Ectodermal cell (in vitro differentiated cells): ENCODE data around the gene PCSK5.
A peak's percentile ranks its signal among the peaks of the same experiment; 100 is the strongest.

Experiments
- H3K27ac ChIP-seq: 2 replicates; pipeline ENCODE4 v1.7.0; 2013; ENCODE audit warnings: mild to moderate bottlenecking, low read depth, low read length; ENCODE audit not compliant: insufficient read depth, poor library complexity, severe bottlenecking
- H3K27me3 ChIP-seq: 2 replicates; pipeline ENCODE4 v1.7.0; 2013; ENCODE audit warnings: mild to moderate bottlenecking, low read length; ENCODE audit not compliant: insufficient read depth, control insufficient read depth, poor library complexity, severe bottlenecking
- H3K36me3 ChIP-seq: one replicate; pipeline ENCODE4 v1.7.0; 2013; ENCODE audit warnings: low read length; ENCODE audit not compliant: control insufficient read depth, insufficient read depth
- H3K4me1 ChIP-seq: one replicate; pipeline ENCODE4 v1.7.0; 2013; ENCODE audit warnings: low read length; ENCODE audit not compliant: control insufficient read depth, insufficient read depth
- H3K4me3 ChIP-seq: 2 replicates; pipeline ENCODE4 v1.7.0; 2013; ENCODE audit warnings: low read depth, low read length, control low read depth; ENCODE audit not compliant: insufficient read depth
- H3K9me3 ChIP-seq: 2 replicates; pipeline ENCODE4 v1.7.0; 2013; ENCODE audit warnings: mild to moderate bottlenecking, low read length, moderate library complexity; ENCODE audit not compliant: control insufficient read depth
- WGBS, 2 experiments: methylation state at CpG; one replicate each; pipeline ENCODE4 v1.1.7; 2013; ENCODE audit warnings: missing lambda C conversion rate in 2 of 2; 5-methylcytosine and 5-hydroxymethylcytosine counted together

Gene PCSK5

DNA sequence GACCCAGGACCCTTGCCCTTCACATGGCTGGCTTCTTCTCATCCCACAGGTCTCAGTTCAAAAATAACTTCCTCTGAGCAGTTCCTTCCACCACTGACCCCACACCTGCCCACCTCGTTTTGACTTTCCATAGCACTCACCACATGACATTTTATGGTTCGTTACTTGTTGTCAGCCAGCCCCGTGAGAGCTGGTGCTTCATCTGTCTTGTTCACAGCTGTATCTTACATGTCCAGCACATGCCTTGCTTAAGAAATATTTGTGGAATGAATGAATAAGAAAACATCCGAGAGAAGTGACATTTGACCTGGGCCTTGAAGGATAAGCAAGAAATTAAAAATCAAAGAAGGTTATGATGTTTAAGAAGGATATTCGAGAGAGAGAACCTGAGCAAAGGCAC, 309.8 kb downstream of the PCSK5 start:
- Histone ChIP-seq H3K36me3 (no peaks in the 10 kb centered on the region), H3K9me3 (no peaks in the 10 kb centered on the region), H3K4me3 (no peak overlapping the region), H3K4me1 (no peaks in the 10 kb centered on the region), H3K27me3 (no peaks in the 10 kb centered on the region), H3K27ac (no peak overlapping the region)
- WGBS, 2 experiments = 89 to 97% methylated on average over 5 of the region's 5 CpGs

DNA sequence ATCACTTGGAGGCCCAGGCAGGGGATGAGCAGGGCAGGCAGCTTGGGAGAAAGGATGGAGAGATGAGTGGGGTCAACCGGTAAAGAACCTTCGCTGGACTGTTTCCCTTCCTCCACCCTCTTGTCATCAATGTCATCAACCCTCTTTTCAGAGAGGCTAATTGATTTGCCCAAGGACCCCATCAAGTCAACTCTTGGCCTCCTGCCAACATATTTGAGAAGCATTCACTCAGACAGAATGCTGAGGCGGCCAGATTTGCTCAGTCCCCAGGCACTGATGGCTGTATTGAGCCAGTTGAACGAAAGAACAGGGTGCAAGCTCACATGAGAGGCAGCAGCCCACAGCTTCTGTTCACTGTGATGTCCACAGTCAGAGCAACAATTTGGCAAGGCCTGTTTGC, 310.3 kb downstream of the PCSK5 start:
- Histone ChIP-seq H3K36me3 (no peaks in the 10 kb centered on the region), H3K4me3 (no peak overlapping the region), H3K27me3 (no peaks in the 10 kb centered on the region), H3K9me3 (no peaks in the 10 kb centered on the region), H3K27ac (no peak overlapping the region), H3K4me1 (no peaks in the 10 kb centered on the region)
- WGBS, 2 experiments = 85 to 95% methylated on average over 4 of the region's 4 CpGs

DNA sequence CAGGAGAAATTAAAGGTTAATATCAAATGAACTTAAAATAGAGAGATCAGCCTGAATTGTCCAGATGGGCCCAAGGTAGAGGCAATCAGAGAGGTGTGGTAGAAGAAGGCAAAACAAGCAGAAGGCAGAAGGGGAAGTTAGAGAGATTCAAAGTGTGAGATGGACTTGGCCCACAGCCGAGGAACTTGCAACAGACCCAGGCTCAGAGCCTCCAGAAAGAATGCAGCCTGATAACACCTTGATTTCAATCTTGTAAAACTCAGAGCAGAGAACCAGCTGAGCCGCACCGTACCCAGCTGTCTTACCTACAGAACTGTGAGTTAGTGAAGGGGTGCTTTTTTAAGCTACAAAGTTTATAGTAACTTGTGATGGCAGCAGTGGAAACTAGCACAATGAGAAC, 312.9 kb downstream of the PCSK5 start:
- Histone ChIP-seq H3K27ac (no peak overlapping the region), H3K9me3 (no peaks in the 10 kb centered on the region)
- 97% methylated on average over 3 of the region's 3 CpGs for WGBS, 2 experiments

GRCh38 chr9:76206821-76207220, 316.3 kb downstream of the PCSK5 start:
- no peaks in the 10 kb centered on the region for H3K9me3 ChIP-seq
- WGBS, 2 experiments = 0 to 16% methylated on average over 1 of the region's 1 CpG
- no peak overlapping the region for H3K4me3 ChIP-seq
- H3K27me3 ChIP-seq = no peaks in the 10 kb centered on the region
- H3K36me3 ChIP-seq = no peaks in the 10 kb centered on the region
- H3K27ac ChIP-seq = no peak overlapping the region
- H3K4me1 ChIP-seq = peaks cover 6% of the 10 kb centered on the region

More for the DNA sequence above, 312.9 kb downstream of the PCSK5 start:
- no peak overlapping the region for H3K4me3 ChIP-seq
- H3K36me3 ChIP-seq = no peaks in the 10 kb centered on the region
- H3K4me1 ChIP-seq = peaks cover 6% of the 10 kb centered on the region
- H3K27me3 ChIP-seq = no peaks in the 10 kb centered on the region

- no peaks in the 10 kb centered on the region for H3K9me3 ChIP-seq
- 92 to 94% methylated on average over 3 of the region's 3 CpGs for WGBS, 2 experiments
- no peaks in the 10 kb centered on the region for H3K27me3 ChIP-seq
- no peak overlapping the region for H3K27ac ChIP-seq
- no peaks in the 10 kb centered on the region for H3K36me3 ChIP-seq
- no peak overlapping the region for H3K4me3 ChIP-seq
- H3K4me1 ChIP-seq = peaks cover 2% of the 10 kb centered on the region
Observed at GRCh38 chr9:76213751-76214150, 323.3 kb downstream of the PCSK5 start.

GRCh38 chr9:76215066-76215465, 324.6 kb downstream of the PCSK5 start:
- Histone ChIP-seq H3K4me3 (no peak overlapping the region), H3K9me3 (no peaks in the 10 kb centered on the region), H3K4me1 (peaks cover 2% of the 10 kb centered on the region), H3K27ac (no peak overlapping the region), H3K27me3 (no peaks in the 10 kb centered on the region), H3K36me3 (no peaks in the 10 kb centered on the region)
- WGBS, 2 experiments = 69 to 70% methylated on average over 1 of the region's 1 CpG

DNA sequence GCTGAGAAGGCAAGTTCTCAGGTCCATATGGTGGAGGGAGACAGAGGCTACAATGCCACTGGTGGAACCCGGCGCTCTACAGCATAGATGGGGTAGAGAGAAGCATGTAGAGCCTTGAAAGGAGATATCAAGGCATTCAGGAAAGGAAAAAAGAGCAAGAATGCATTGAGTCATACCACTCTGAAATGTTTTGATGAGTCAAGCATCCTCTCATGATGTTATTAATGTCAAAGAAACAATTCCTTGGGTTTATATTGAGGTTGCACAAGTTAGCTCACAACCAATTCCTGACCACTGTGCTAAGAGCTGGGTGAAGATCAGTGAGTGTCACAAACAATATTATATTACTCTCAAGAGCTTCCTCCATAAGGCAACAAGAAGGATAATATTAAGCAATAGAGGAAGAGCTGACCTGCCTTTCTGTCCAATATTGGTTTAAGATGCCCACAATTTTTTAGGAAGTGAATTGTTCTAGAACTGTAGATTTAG, 325.7 kb downstream of the PCSK5 start:
- 96 to 100% methylated on average over 2 of the region's 2 CpGs for WGBS, 2 experiments
- no peak overlapping the region for H3K27ac ChIP-seq
- H3K36me3 ChIP-seq = no peaks in the 10 kb centered on the region
- H3K4me3 ChIP-seq = no peak overlapping the region
- H3K9me3 ChIP-seq = no peaks in the 10 kb centered on the region
- H3K4me1 ChIP-seq = peaks cover 2% of the 10 kb centered on the region
- H3K27me3 ChIP-seq = no peaks in the 10 kb centered on the region

DNA sequence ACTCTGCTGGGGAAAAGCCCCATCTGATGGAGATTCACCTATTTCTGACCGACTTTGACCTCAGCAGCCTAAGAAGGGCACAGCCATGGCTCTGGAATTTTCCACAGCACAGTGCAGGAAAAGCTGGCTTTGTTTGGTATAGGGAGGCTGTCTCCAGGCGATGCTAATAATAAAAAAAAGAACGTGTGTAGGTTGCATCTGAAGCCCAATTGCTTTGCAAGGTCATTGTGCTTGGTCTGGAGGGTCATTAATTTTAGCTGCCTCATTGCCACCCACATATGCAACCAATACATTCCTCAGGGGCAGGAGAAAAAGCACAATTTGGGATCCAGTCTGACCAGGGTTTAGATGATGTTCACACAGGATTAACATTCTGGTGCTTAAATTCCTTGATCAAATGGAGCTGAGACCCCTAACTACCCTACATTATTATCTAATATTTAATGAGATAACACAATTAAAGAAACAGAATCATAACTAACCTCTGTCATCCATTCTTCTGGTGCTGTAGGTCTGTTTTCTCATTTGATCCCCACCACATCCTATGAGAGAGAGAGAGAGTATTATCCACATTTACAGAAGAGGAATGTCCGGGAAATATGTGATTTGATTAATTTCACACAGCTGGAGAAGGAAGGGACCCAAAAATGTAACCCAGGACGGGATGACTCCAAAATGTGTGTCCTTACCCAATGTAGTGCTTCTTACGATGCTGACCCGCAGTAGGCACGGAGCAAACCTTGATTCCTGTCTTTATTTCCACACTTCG, 327.8 kb downstream of the PCSK5 start:
- H3K36me3 ChIP-seq = no peaks in the 10 kb centered on the region
- no peak overlapping the region for H3K4me3 ChIP-seq
- H3K9me3 ChIP-seq = no peaks in the 10 kb centered on the region
- peak overlapping the region; percentile 1 for H3K27ac ChIP-seq
- no peaks in the 10 kb centered on the region for H3K27me3 ChIP-seq
- H3K4me1 ChIP-seq = peaks cover 2% of the 10 kb centered on the region
- WGBS, 2 experiments = 89 to 95% methylated on average over 9 of the region's 9 CpGs

- Histone ChIP-seq H3K4me1 (peaks cover 2% of the 10 kb centered on the region), H3K27me3 (no peaks in the 10 kb centered on the region), H3K9me3 (no peaks in the 10 kb centered on the region), H3K36me3 (no peaks in the 10 kb centered on the region), H3K27ac (peak overlapping the region; percentile 17), H3K4me3 (no peak overlapping the region)
- WGBS, 2 experiments = 70 to 73% methylated on average over 9 of the region's 9 CpGs
Observed at GRCh38 chr9:76218886-76219445, 328.5 kb downstream of the PCSK5 start.

DNA sequence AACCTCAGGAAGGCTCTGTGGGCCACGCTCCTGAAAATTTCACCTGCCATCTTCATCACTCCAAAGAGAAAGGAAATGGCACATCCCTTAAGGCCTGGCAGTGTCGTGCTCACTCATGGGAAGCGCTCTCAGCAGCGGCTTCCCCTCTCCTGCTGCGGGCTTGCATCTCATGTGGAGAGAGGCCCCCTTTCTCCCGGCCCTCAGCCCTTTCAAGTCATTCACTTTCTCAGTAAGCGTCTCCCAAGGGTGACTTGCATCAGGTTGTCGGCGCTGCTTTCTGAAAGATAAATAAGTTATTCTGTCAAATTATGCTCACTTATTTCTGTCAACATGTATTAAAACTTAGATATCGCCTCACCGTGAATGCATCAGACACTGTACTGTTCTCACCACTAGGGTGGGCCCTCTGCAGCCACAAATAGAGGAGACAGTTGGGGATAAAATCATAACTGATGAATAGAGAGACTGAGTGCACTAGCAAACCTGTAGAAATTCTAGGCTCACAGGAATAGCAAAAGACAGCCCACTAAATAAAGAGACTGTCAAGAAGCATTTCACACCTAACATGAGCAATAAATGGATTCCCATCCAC, 329.2 kb downstream of the PCSK5 start:
- no peak overlapping the region for H3K4me3 ChIP-seq
- no peaks in the 10 kb centered on the region for H3K27me3 ChIP-seq
- H3K27ac ChIP-seq = peak overlapping the region; percentile 17
- H3K4me1 ChIP-seq = peaks cover 2% of the 10 kb centered on the region
- H3K36me3 ChIP-seq = no peaks in the 10 kb centered on the region
- WGBS, 2 experiments = 72 to 76% methylated on average over 11 of the region's 11 CpGs
- no peaks in the 10 kb centered on the region for H3K9me3 ChIP-seq
